SIG-M5 treated with dmso at 0.1 percent for 504 hours (cell line): Measurements from ENCODE around the gene MVB12A.
A peak's percentile ranks its signal among the peaks of the same experiment; 100 is the strongest.

Source experiments
- DNase-seq: peaks from one replicate; lab custom pipeline; 2025; ENCODE audit not compliant: unreplicated experiment; lab: John Stamatoyannopoulos, UW

The MVB12A gene

GRCh38 chr19:17419621-17420474 is at the start of gene MVB12A:
Gene MVB12A (plus strand): TSS chr19:17420047. CDS start chr19:17420136, 89 bp downstream.
- peak; percentile 95 for DNase-seq

GRCh38 chr19:17376935-17377600 is 42.8 kb upstream of the MVB12A start, which contains the start of gene PLVAP:
Gene PLVAP (minus strand): TSS chr19:17377342. CDS start chr19:17377288, 54 bp downstream.
- no peak for DNase-seq

- no peak for DNase-seq
Observed at GRCh38 chr19:17378271-17378670, 41.6 kb upstream of the MVB12A start.

- no peak for DNase-seq
Observed at GRCh38 chr19:17379221-17379631, 40.6 kb upstream of the MVB12A start.

GRCh38 chr19:17380426-17381138 is 39.3 kb upstream of the MVB12A start:
- no peak for DNase-seq

GRCh38 chr19:17385878-17386611 is 33.8 kb upstream of the MVB12A start:
- DNase-seq, result peak; percentile 39

- no peak for DNase-seq
Observed at GRCh38 chr19:17389288-17389687, 30.6 kb upstream of the MVB12A start.

- no peak for DNase-seq
Observed at GRCh38 chr19:17389957-17390664, 29.7 kb upstream of the MVB12A start.

GRCh38 chr19:17390665-17391370 is 29.0 kb upstream of the MVB12A start:
- DNase-seq, result peak; percentile 79

- DNase-seq, result peak; percentile 42
Observed at GRCh38 chr19:17391371-17392151, 28.3 kb upstream of the MVB12A start.

- DNase-seq, result no peak
Observed at GRCh38 chr19:17393002-17393401, 26.8 kb upstream of the MVB12A start.

- DNase-seq, result no peak
Observed at GRCh38 chr19:17393914-17394313, 25.9 kb upstream of the MVB12A start, which contains the start of gene CCDC194. Gene CCDC194 (minus strand): TSS chr19:17394196. CDS start chr19:17394158, 38 bp downstream.

GRCh38 chr19:17394891-17395415 is 24.9 kb upstream of the MVB12A start:
- peak; percentile 31 for DNase-seq

GRCh38 chr19:17398902-17399527 is 20.8 kb upstream of the MVB12A start:
- DNase-seq, result no peak

- DNase-seq, result no peak
Observed at GRCh38 chr19:17401628-17402027, 18.2 kb upstream of the MVB12A start.

- DNase-seq, result no peak
Observed at GRCh38 chr19:17402982-17403855, 16.6 kb upstream of the MVB12A start.

GRCh38 chr19:17404015-17404414 is 15.8 kb upstream of the MVB12A start:
- DNase-seq, result no peak
